HG02763 (cell line): ENCODE measurements around the gene METTL17.

ENCODE experiments used
- ATAC-seq: cut with Tn5 transposase; IDR thresholded peaks from one replicate; pipeline ENCODE4 v1.9.1; 2021; ENCODE audit warnings: mild to moderate bottlenecking, moderate library complexity; ENCODE audit not compliant: unreplicated experiment

The METTL17 gene

GRCh38 chr14:21041676-21042433, 52.1 kb downstream of the METTL17 start, which contains the start of gene RNASE7:
TSS of gene RNASE7 (plus strand) at chr14:21042362. CDS start at chr14:21042993, 631 bp downstream.
- ATAC-seq: no peak

DNA sequence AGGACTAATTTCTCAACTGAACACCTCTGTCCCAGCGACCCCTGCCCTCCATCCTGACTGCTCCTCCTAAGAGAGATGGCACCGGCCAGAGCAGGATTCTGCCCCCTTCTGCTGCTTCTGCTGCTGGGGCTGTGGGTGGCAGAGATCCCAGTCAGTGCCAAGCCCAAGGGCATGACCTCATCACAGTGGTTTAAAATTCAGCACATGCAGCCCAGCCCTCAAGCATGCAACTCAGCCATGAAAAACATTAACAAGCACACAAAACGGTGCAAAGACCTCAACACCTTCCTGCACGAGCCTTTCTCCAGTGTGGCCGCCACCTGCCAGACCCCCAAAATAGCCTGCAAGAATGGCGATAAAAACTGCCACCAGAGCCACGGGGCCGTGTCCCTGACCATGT, 53.1 kb downstream of the METTL17 start:
- no peak for ATAC-seq

DNA sequence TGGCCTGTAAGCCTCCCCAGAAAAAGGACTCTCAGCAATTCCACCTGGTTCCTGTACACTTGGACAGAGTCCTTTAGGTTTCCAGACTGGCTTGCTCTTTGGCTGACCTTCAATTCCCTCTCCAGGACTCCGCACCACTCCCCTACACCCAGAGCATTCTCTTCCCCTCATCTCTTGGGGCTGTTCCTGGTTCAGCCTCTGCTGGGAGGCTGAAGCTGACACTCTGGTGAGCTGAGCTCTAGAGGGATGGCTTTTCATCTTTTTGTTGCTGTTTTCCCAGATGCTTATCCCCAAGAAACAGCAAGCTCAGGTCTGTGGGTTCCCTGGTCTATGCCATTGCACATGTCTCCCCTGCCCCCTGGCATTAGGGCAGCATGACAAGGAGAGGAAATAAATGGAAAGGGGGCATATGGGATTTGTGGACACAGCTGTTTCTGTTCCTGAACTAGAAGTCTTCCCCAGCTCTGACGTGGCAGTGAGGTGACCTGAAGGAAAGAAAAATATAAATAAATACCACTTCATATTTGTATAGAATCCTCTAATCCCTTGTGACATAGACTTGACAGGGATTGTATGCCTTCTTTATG, 53.7 kb downstream of the METTL17 start:
- no peak for ATAC-seq

GRCh38 chr14:21043974-21044618, 54.3 kb downstream of the METTL17 start:
- no peak for ATAC-seq
